ENCODE data around the gene GATA3. TPM values are rescaled to one million over a fixed set of nuclear protein-coding genes. Genes with fewer than 3 reads are reported as not detected.

Gene GATA3
- total RNA-seq, 2 donors from 2014 or later: 40.4 to 50.2 TPM

GRCh38 chr10:8112230-8112905 lies 57.9 kb downstream of the GATA3 start:
- Mint-ChIP-seq H3K9me3 (no peaks in the 10 kb centered on the region), H3K27me3 (ENCODE audit: low read depth) (no peaks in the 10 kb centered on the region), H3K27ac (no peak overlapping the region), H3K4me1 (ENCODE audit: low read depth) (no peaks in the 10 kb centered on the region), H3K4me3 (no peak overlapping the region), H3K36me3 (ENCODE audit: insufficient read depth in 2 of 2) (no peaks in the 10 kb centered on the region)
- no peak for DNase-seq
- ATAC-seq (replicated peaks in 1 of 2): no peak

GRCh38 chr10:8112942-8113442 lies 58.5 kb downstream of the GATA3 start:
- H3K9me3 Mint-ChIP-seq: no peaks in the 10 kb centered on the region
- no peaks in the 10 kb centered on the region for H3K4me1 Mint-ChIP-seq (ENCODE audit: low read depth)
- H3K36me3 Mint-ChIP-seq (ENCODE audit: insufficient read depth in 2 of 2): no peaks in the 10 kb centered on the region
- DNase-seq: no peak
- ATAC-seq (replicated peaks in 1 of 2): no peak
- H3K27ac Mint-ChIP-seq: no peak overlapping the region
- no peak overlapping the region for H3K4me3 Mint-ChIP-seq
- H3K27me3 Mint-ChIP-seq (ENCODE audit: low read depth): no peaks in the 10 kb centered on the region

GRCh38 chr10:8113616-8114015 lies 59.1 kb downstream of the GATA3 start:
- no peaks in the 10 kb centered on the region for H3K9me3 Mint-ChIP-seq
- ATAC-seq (replicated peaks in 1 of 2): no peak
- no peaks in the 10 kb centered on the region for H3K27me3 Mint-ChIP-seq (ENCODE audit: low read depth)
- H3K27ac Mint-ChIP-seq: no peak overlapping the region
- no peak overlapping the region for H3K4me3 Mint-ChIP-seq
- no peaks in the 10 kb centered on the region for H3K36me3 Mint-ChIP-seq (ENCODE audit: insufficient read depth in 2 of 2)
- H3K4me1 Mint-ChIP-seq (ENCODE audit: low read depth): no peaks in the 10 kb centered on the region
- no peak for DNase-seq

- Mint-ChIP-seq H3K4me1 (ENCODE audit: low read depth) (no peaks in the 10 kb centered on the region), H3K9me3 (no peaks in the 10 kb centered on the region), H3K27ac (no peak overlapping the region), H3K36me3 (ENCODE audit: insufficient read depth in 2 of 2) (no peaks in the 10 kb centered on the region), H3K27me3 (ENCODE audit: low read depth) (no peaks in the 10 kb centered on the region), H3K4me3 (no peak overlapping the region)
- ATAC-seq (replicated peaks in 1 of 2) (no peak), DNase-seq (no peak)
Measured at GRCh38 chr10:8114741-8115617, 60.5 kb downstream of the GATA3 start.

GRCh38 chr10:8115618-8115980 lies 61.1 kb downstream of the GATA3 start:
- H3K4me1 Mint-ChIP-seq (ENCODE audit: low read depth): no peaks in the 10 kb centered on the region

GRCh38 chr10:8116474-8116873 lies 62.0 kb downstream of the GATA3 start:
- H3K27ac Mint-ChIP-seq: no peak overlapping the region
- ATAC-seq (replicated peaks in 1 of 2) (no peak), DNase-seq (no peak)
- H3K4me3 Mint-ChIP-seq: no peak overlapping the region
- H3K36me3 Mint-ChIP-seq (ENCODE audit: insufficient read depth in 2 of 2): no peaks in the 10 kb centered on the region
- no peaks in the 10 kb centered on the region for H3K4me1 Mint-ChIP-seq (ENCODE audit: low read depth)
- no peaks in the 10 kb centered on the region for H3K9me3 Mint-ChIP-seq
- H3K27me3 Mint-ChIP-seq (ENCODE audit: low read depth): no peaks in the 10 kb centered on the region

More at GRCh38 chr10:8115618-8115980, 61.1 kb downstream of the GATA3 start:
- no peak for ATAC-seq (replicated peaks in 1 of 2)
- Mint-ChIP-seq H3K27ac (no peak overlapping the region), H3K4me3 (no peak overlapping the region), H3K9me3 (no peaks in the 10 kb centered on the region), H3K27me3 (ENCODE audit: low read depth) (no peaks in the 10 kb centered on the region), H3K36me3 (ENCODE audit: insufficient read depth in 2 of 2) (no peaks in the 10 kb centered on the region)
- no peak for DNase-seq

- no peaks in the 10 kb centered on the region for H3K36me3 Mint-ChIP-seq (ENCODE audit: insufficient read depth in 2 of 2)
Measured at GRCh38 chr10:8116926-8117493, 62.5 kb downstream of the GATA3 start.

GRCh38 chr10:8121201-8121890 lies 66.9 kb downstream of the GATA3 start:
- peaks cover 3% of the 10 kb centered on the region for H3K27me3 Mint-ChIP-seq (ENCODE audit: low read depth)
- peaks cover 0 to 1% of the 10 kb centered on the region in 2 donors for H3K36me3 Mint-ChIP-seq (ENCODE audit: insufficient read depth in 2 of 2)
- ATAC-seq (replicated peaks in 1 of 2) (peak; percentile 18 to 59), DNase-seq (no peak)
- H3K4me1 Mint-ChIP-seq (ENCODE audit: low read depth): no peaks in the 10 kb centered on the region
- H3K4me3 Mint-ChIP-seq: no peak overlapping the region
- no peak overlapping the region for H3K27ac Mint-ChIP-seq
- no peaks in the 10 kb centered on the region for H3K9me3 Mint-ChIP-seq

More at GRCh38 chr10:8116926-8117493, 62.5 kb downstream of the GATA3 start:
- ATAC-seq (replicated peaks in 1 of 2) (no peak), DNase-seq (no peak)
- Mint-ChIP-seq H3K4me3 (no peak overlapping the region), H3K9me3 (no peaks in the 10 kb centered on the region), H3K27me3 (ENCODE audit: low read depth) (no peaks in the 10 kb centered on the region), H3K4me1 (ENCODE audit: low read depth) (no peaks in the 10 kb centered on the region), H3K27ac (no peak overlapping the region)

- peaks cover 0 to 1% of the 10 kb centered on the region in 2 donors for H3K36me3 Mint-ChIP-seq (ENCODE audit: insufficient read depth in 2 of 2)
- ATAC-seq (replicated peaks in 1 of 2): no peak
- no peaks in the 10 kb centered on the region for H3K4me1 Mint-ChIP-seq (ENCODE audit: low read depth)
Measured at GRCh38 chr10:8122611-8123369, 68.3 kb downstream of the GATA3 start.

GRCh38 chr10:8124436-8124835 lies 69.9 kb downstream of the GATA3 start:
- Mint-ChIP-seq H3K9me3 (no peaks in the 10 kb centered on the region), H3K27me3 (ENCODE audit: low read depth) (peaks cover 7% of the 10 kb centered on the region), H3K4me1 (ENCODE audit: low read depth) (no peaks in the 10 kb centered on the region), H3K4me3 (no peak overlapping the region), H3K36me3 (ENCODE audit: insufficient read depth in 2 of 2) (peaks cover 0 to 1% of the 10 kb centered on the region in 2 donors), H3K27ac (no peak overlapping the region)
- DNase-seq (no peak), ATAC-seq (replicated peaks in 1 of 2) (no peak)

More at GRCh38 chr10:8122611-8123369, 68.3 kb downstream of the GATA3 start:
- H3K27me3 Mint-ChIP-seq (ENCODE audit: low read depth): peaks cover 7% of the 10 kb centered on the region
- no peak overlapping the region for H3K4me3 Mint-ChIP-seq
- no peak for DNase-seq
- peak overlapping the region; percentile 89 for H3K27ac Mint-ChIP-seq
- no peaks in the 10 kb centered on the region for H3K9me3 Mint-ChIP-seq
